Measurements from ENCODE around the gene BNC2.

DNA sequence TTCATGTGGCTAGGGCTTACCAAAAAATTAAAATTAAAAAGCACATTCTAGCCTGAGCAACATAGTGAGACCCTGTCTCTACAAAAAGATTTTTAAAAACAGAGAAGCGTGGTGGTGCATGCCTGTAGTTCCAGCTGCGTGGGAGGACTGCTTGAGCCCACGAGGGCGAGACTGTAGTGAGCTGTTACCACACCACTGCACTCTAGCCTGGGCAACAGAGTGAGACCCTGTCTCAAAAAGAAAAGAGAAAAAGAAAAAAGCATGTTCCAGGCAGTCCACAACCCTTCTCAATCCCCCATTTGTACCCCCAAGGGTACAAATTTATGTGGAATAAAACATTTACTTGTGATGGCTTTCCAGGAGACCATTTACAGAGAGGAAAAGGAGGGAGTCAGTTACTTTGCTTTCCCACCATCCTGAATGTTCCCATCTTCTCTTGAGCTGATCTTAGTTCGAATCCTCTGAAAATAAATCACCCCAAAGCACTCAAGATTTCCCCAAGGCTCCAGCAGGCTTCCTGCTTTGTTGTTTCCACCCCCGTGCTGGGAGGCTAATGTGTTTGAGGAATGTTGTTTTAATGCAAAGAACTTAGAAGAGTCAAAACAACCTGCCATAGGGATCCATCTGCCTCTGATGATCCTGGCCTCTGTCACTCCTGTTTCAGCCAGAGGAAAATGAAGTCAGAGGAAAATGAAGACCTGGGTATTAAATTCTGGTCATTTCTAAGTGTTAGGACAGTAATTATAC lies 384.7 kb downstream of the BNC2 start:
- TF ChIP-seq POLR2A (IDR thresholded peaks at IDR 0.05; ENCODE audit: low read length), result no peak
- no peak for TF ChIP-seq GATA1 (IDR thresholded peaks at IDR 0.05; ENCODE audit: low read depth, low read length)
